HG03469 (cell line): ENCODE results near the gene PIK3R6.

Source experiments
- ATAC-seq: cut with Tn5 transposase; IDR thresholded peaks from one replicate; pipeline ENCODE4 v1.9.1; 2021; ENCODE audit warnings: mild to moderate bottlenecking, moderate library complexity, moderate number of reproducible peaks; ENCODE audit not compliant: unreplicated experiment

PIK3R6 gene

GRCh38 chr17:8798846-8799569, 68.5 kb downstream of the PIK3R6 start, which contains the start of gene MFSD6L:
Gene MFSD6L, minus strand, starts transcription at chr17:8799365. Its CDS starts 245 bp downstream, at chr17:8799120.
- no peak for ATAC-seq

- ATAC-seq = no peak
Observed at GRCh38 chr17:8798176-8798845, 69.2 kb downstream of the PIK3R6 start.

- no peak for ATAC-seq
Observed at GRCh38 chr17:8797621-8798175, 69.8 kb downstream of the PIK3R6 start.

GRCh38 chr17:8794636-8795035, 72.8 kb downstream of the PIK3R6 start:
- ATAC-seq = no peak

- no peak for ATAC-seq
Observed at GRCh38 chr17:8793649-8794048, 73.8 kb downstream of the PIK3R6 start.

- ATAC-seq = no peak
Observed at GRCh38 chr17:8792646-8793045, 74.8 kb downstream of the PIK3R6 start.

- ATAC-seq = no peak
Observed at GRCh38 chr17:8791910-8792270, 75.6 kb downstream of the PIK3R6 start.

- ATAC-seq = no peak
Observed at GRCh38 chr17:8791248-8791909, 76.1 kb downstream of the PIK3R6 start.

GRCh38 chr17:8789743-8790142, 77.7 kb downstream of the PIK3R6 start:
- ATAC-seq = no peak

GRCh38 chr17:8788998-8789397, 78.5 kb downstream of the PIK3R6 start:
- no peak for ATAC-seq

GRCh38 chr17:8785547-8786413, 81.7 kb downstream of the PIK3R6 start:
- no peak for ATAC-seq

- ATAC-seq = no peak
Observed at GRCh38 chr17:8782176-8782575, 85.3 kb downstream of the PIK3R6 start.

GRCh38 chr17:8781776-8782175, 85.7 kb downstream of the PIK3R6 start:
- ATAC-seq = no peak

GRCh38 chr17:8776881-8777280, 90.6 kb downstream of the PIK3R6 start:
- ATAC-seq = no peak

GRCh38 chr17:8776248-8776647, 91.2 kb downstream of the PIK3R6 start:
- ATAC-seq = no peak

GRCh38 chr17:8766731-8767130, 100.7 kb downstream of the PIK3R6 start:
- no peak for ATAC-seq

- no peak for ATAC-seq
Observed at GRCh38 chr17:8762012-8762411, 105.5 kb downstream of the PIK3R6 start.

- no peak for ATAC-seq
Observed at GRCh38 chr17:8758137-8758596, 109.3 kb downstream of the PIK3R6 start, which contains the start of gene SPDYE4. Gene SPDYE4, minus strand, starts transcription at chr17:8758546. Its CDS starts 164 bp downstream, at chr17:8758382.

- ATAC-seq = no peak
Observed at GRCh38 chr17:8757189-8757588, 110.3 kb downstream of the PIK3R6 start.

GRCh38 chr17:8755590-8756255, 111.8 kb downstream of the PIK3R6 start:
- no peak for ATAC-seq
